K562 (cell line): ENCODE data around the gene PIP5KL1. TPM values are rescaled to one million over a fixed set of nuclear protein-coding genes. Genes with fewer than 3 reads are reported as not detected.

Experiments used
- ATAC-seq: fragments of 200-7000 bp; cut with Tn5 transposase; 3 replicates; pipeline ENCODE4 v1.9.1; 2020; ENCODE audit warnings: moderate library complexity
- BruUV-seq: library from RNA; stranded (reverse); fragments of 400-500 nt; replicated peaks from 2 replicates; lab custom pipeline; 2021; lab: Mats Ljungman, UMichigan
- CTCF ChIA-PET: fragments of 300-600 bp; formaldehyde crosslinking; extraction: SDS; loops from one replicate; lab custom pipeline; 2021; ENCODE audit warnings: low intra/inter-chr PET ratio; lab: Yijun Ruan, JAX
- POLR2A ChIA-PET: fragments of 300-600, 350-650 bp; sonication (Branson Sonifier 250); formaldehyde crosslinking; extraction: SDS; loops from one replicate; lab custom pipeline; 2021; ENCODE audit warnings: antibody characterized with exemption, inconsistent platforms; lab: Yijun Ruan, JAX
- DNase-seq, 4 experiments: peaks; one replicate each; pipeline versions ENCODE4 v3.0.0 to v3.0.0-alpha.2; 2011 to 2018; ENCODE audit warnings: low spot score in 3 of 4, mixed read lengths in 3 of 4; ENCODE audit errors: extremely low read depth in 1 of 4
- FAIRE-seq: peaks from 2 replicates; lab custom pipeline; 2011; peaks lifted over from hg19 to GRCh38; lab: Jason Lieb, UNC
- H2AFZ ChIP-seq: 2 replicates; pipeline ENCODE4 v1.6.0; 2011; ENCODE audit warnings: low read depth, low read length, control low read depth, inconsistent platforms
- H3K27ac ChIP-seq: fragments of 200-600 bp; 3 replicates; pipeline ENCODE4 v1.8.0; 2011; ENCODE audit warnings: low read depth, mild to moderate bottlenecking, control low read depth, inconsistent platforms, low read length, moderate library complexity, mixed read lengths; ENCODE audit errors: extremely low read depth
- H3K27me3 ChIP-seq, 2 experiments: fragments of 300-600 bp in 1 of 2; 2 replicates in 1 of 2; 3 replicates in 1 of 2; pipeline versions ENCODE4 v1.6.0 to v1.8.0; 2011; ENCODE audit warnings: inconsistent platforms in 2 of 2, low read length in 2 of 2, mild to moderate bottlenecking in 1 of 2, mixed read lengths in 1 of 2, moderate library complexity in 1 of 2; ENCODE audit not compliant: control insufficient read depth in 2 of 2, insufficient read depth in 2 of 2
- H3K36me3 ChIP-seq: fragments of 300-600 bp; 3 replicates; pipeline ENCODE4 v1.8.0; 2011; ENCODE audit warnings: mild to moderate bottlenecking, low read length, inconsistent platforms; ENCODE audit not compliant: control insufficient read depth, insufficient read depth
- H3K4me1 ChIP-seq, 2 experiments: fragments of 200-600 bp in 1 of 2; replicated peaks in 1 of 2; 2 replicates in 1 of 2; 3 replicates in 1 of 2; pipeline versions ENCODE4 v1.5.1 to v1.8.0; 2011; ENCODE audit warnings: inconsistent platforms in 2 of 2, low read length in 2 of 2, mild to moderate bottlenecking in 1 of 2, mixed read lengths in 1 of 2, moderate library complexity in 1 of 2; ENCODE audit not compliant: control insufficient read depth in 2 of 2, insufficient read depth in 2 of 2
- H3K4me2 ChIP-seq: 2 replicates; pipeline ENCODE4 v1.6.1; 2011; ENCODE audit warnings: low read length, control low read depth, inconsistent platforms, mixed read lengths; ENCODE audit not compliant: insufficient read depth
- H3K4me3 ChIP-seq: fragments of 200-600 bp; sonication (generic), shearing (Covaris generic); 2 replicates; pipeline ENCODE4 v1.5.1; 2016; ENCODE audit warnings: control low read depth, inconsistent platforms
- H3K79me2 ChIP-seq: fragments of 200-600 bp; 3 replicates; pipeline ENCODE4 v1.8.0; 2011; ENCODE audit warnings: low read length, inconsistent platforms; ENCODE audit not compliant: control insufficient read depth, insufficient read depth
- H3K9ac ChIP-seq, 2 experiments: 2 replicates each; pipeline versions ENCODE4 v1.6.0 to v1.6.1; 2011; ENCODE audit warnings: low read depth in 2 of 2, low read length in 2 of 2, control low read depth in 1 of 2, inconsistent platforms in 1 of 2, mild to moderate bottlenecking in 1 of 2, mixed read lengths in 1 of 2; ENCODE audit not compliant: insufficient read depth in 1 of 2
- H3K9me1 ChIP-seq: one replicate; pipeline ENCODE4 v1.6.0; 2011; ENCODE audit warnings: inconsistent platforms, mild to moderate bottlenecking, low read length, moderate library complexity; ENCODE audit not compliant: control insufficient read depth, insufficient read depth
- H3K9me3 ChIP-seq: replicated peaks from 2 replicates; pipeline ENCODE4 v1.5.1; 2011; ENCODE audit warnings: low read depth, low read length, inconsistent platforms; ENCODE audit not compliant: control insufficient read depth, insufficient read depth
- H4K20me1 ChIP-seq: replicated peaks from 2 replicates; pipeline ENCODE4 v1.6.1; 2011; ENCODE audit warnings: low read length, inconsistent platforms, mixed read lengths; ENCODE audit not compliant: control insufficient read depth, insufficient read depth
- FOS ChIP-seq: IDR thresholded peaks from 3 replicates; pipeline ENCODE4 v1.6.1; 2011; ENCODE audit not compliant: insufficient read length; ENCODE audit errors: extremely low read depth
- FOXA1 ChIP-seq: fragments of 450-650 bp; IDR thresholded peaks from 2 replicates; pipeline ENCODE4 v1.6.1; 2016; ENCODE audit warnings: mild to moderate bottlenecking, borderline replicate concordance
- PATZ1 ChIP-seq: fragments of 250-450 bp; sonication (Bioruptor Pico); IDR thresholded peaks from 2 replicates; pipeline ENCODE4 v1.5.0; 2020; ENCODE audit warnings: mild to moderate bottlenecking, borderline replicate concordance
- POLR3A ChIP-seq: IDR thresholded peaks from 2 replicates; pipeline ENCODE4 v1.6.1; 2011; ENCODE audit warnings: borderline replicate concordance, mild to moderate bottlenecking, moderate library complexity; ENCODE audit not compliant: insufficient read length, insufficient read depth; ENCODE audit errors: extremely low read depth
- SMAD3 ChIP-seq: fragments of 450-650 bp; formaldehyde crosslinking; conservative IDR thresholded peaks from 2 replicates; pipeline ENCODE4 v1.4.0; 2020; ENCODE audit warnings: mild to moderate bottlenecking
- XRCC3 ChIP-seq: fragments of 450-650 bp; IDR thresholded peaks from 2 replicates; pipeline ENCODE4 v1.6.1; 2017; ENCODE audit warnings: mild to moderate bottlenecking, moderate library complexity
- WGBS: fragments of 100-300 bp; shearing (Covaris generic); methylation state at CpG from one replicate; pipeline ENCODE4 v1.1.6; 2016; ENCODE audit warnings: low coverage, mixed read lengths; ENCODE audit not compliant: insufficient coverage; ENCODE audit errors: missing lambda C conversion rate; 5-methylcytosine and 5-hydroxymethylcytosine counted together
- in situ Hi-C: fragments of 300-500 bp; cut with MboI; formaldehyde crosslinking; loops from 4 replicates; pipeline ENCODE4 v1.15.0; 2018; ENCODE audit warnings: inconsistent platforms, mixed read lengths
- intact Hi-C: fragments of 100-400 bp; cut with micrococcal nuclease; formaldehyde crosslinking; loops from 2 replicates; pipeline ENCODE4 v1.14.2; 2022
- polyA plus RNA-seq, 8 experiments: library from polyadenylated mRNA; depleted of rRNA in 4 of 8; stranded (reverse) in 5 of 8; unstranded in 3 of 8; fragments of >200 nt; fragmentation: Nextera tagmentation in 2 of 8; fragmentation: Illumina TruSeq in 1 of 8; extraction: Ambion mirVana in 2 of 8; extraction: Trizol in 1 of 8; gene quantifications; 2 replicates each; pipeline versions ENCODE4 v1.2.1 to v1.2.3, GENCODE V29; 2011 to 2014; ENCODE audit warnings: inconsistent platforms in 1 of 8, missing spikeins in 1 of 8
- total RNA-seq, 7 experiments: library from RNA; depleted of rRNA in 6 of 7; stranded (reverse); fragments of >200 nt in 6 of 7; fragmentation: Illumina TruSeq in 2 of 7; extraction: Trizol in 2 of 7; gene quantifications; 2 replicates each; pipeline versions ENCODE4 v1.2.1 to v1.2.3, GENCODE V29; 2011 to 2021; ENCODE audit warnings: low replicate concordance in 1 of 7

The PIP5KL1 gene
- total and polyA plus RNA-seq, 9 of the 15 experiments (the other 6 are each of a cell fraction or from before 2014, with no cell fraction given): 0.18 to 4.8 (median 1.2) TPM

- TF ChIP-seq FOXA1 (no peak), XRCC3 (no peak), PATZ1 (CRISPR knock-in tag) (no peak), SMAD3 (no peak), POLR3A (no peak), FOS (no peak)
- in situ Hi-C loops (loop anchor here (10.0 kb wide), 1 partner anchor 74 kb away; no protein-coding TSS in a partner anchor), intact Hi-C loops (no loop called here)
- Histone ChIP-seq H3K4me1 (peaks cover 23 to 47% of the 10 kb centered on the region in 2 experiments), H4K20me1 (peaks cover 4% of the 10 kb centered on the region; the same call in 1 of the 2 replicates), H3K27ac (no peak overlapping the region), H3K36me3 (no peaks in the 10 kb centered on the region), H3K9me3 (no peaks in the 10 kb centered on the region), H3K4me3 (no peak overlapping the region), H3K4me2 (no peak overlapping the region), H3K9ac (peak overlapping the region in 1 of 2 experiments; percentile 82; a peak in 3 of 4 replicates), H3K79me2 (peaks cover 63% of the 10 kb centered on the region), H3K9me1 (no peaks in the 10 kb centered on the region), H2AFZ (no peak overlapping the region), H3K27me3 (no peaks in the 10 kb centered on the region)
- POLR2A ChIA-PET: interaction anchor here (0.6 to 1.6 kb wide), 5 partner anchors 9 to 109 kb away, joined by 3 to 6 read pairs (median 3); partner anchors contain the start of gene EEIG1
- no peak for ATAC-seq
- no TSS peak for BruUV-seq
- WGBS: 96% methylated on average over 2 of the region's 2 CpGs
- no peak for DNase-seq
- no peak for FAIRE-seq
- CTCF ChIA-PET: no interaction called here
Observed at GRCh38 chr9:127961155-127961490, 30.5 kb upstream of the PIP5KL1 start.
